Measurements from ENCODE around the gene TEAD2.

Gene TEAD2

DNA sequence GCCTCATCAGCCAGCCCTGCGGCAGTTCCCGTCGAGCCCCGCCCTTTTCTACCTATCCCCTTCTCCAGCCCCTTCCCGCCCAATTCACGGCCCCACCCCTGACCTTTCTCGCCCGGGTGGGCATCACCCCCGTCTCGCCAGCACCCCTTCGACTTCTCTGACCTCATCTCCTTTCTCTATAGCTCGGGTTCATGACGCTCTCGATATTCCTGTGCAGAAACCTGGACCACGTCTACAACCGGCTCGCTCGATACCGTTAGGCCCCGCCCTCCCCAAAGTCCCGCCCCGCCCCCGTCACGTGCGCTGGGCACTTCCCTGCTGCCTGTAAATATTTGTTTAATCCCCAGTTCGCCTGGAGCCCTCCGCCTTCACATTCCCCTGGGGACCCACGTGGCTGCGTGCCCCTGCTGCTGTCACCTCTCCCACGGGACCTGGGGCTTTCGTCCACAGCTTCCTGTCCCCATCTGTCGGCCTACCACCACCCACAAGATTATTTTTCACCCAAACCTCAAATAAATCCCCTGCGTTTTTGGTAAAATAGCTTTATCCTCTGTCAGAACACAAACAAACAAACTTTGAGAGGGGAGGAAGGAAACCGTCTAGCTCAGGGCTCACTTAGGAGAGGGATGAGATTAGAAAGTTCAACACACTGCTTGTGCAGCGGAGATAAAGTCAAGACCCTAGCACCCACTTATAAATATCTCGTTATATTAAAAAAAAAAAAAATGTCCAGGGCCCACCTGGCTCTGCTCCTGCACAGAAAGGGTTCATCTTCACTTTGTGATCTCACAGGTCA, 21.9 kb downstream of the TEAD2 start:
- peak overlapping the region; percentile 88 for H3K4me2 ChIP-seq (ENCODE audit: low read depth, low read length, poor library complexity, severe bottlenecking)
- peak overlapping the region; percentile 17 for H3K4me3 ChIP-seq (ENCODE audit: insufficient read depth, low read length, poor library complexity, severe bottlenecking)
- TF ChIP-seq CTCF (IDR thresholded peaks at IDR 0.05; ENCODE audit: insufficient read depth, low read length, poor library complexity, severe bottlenecking) (no peak), EZH2phosphoT487 (conservative IDR thresholded peaks at IDR 0.05; ENCODE audit: low read length) (no peak)
- H3K27ac ChIP-seq (ENCODE audit: low read depth, low read length) = peak overlapping the region; percentile 89
- no peaks in the 10 kb centered on the region for H4K20me1 ChIP-seq (ENCODE audit: low read depth, low read length)
- H3K36me3 ChIP-seq (ENCODE audit: low read length) = peaks cover 15% of the 10 kb centered on the region
- no peaks in the 10 kb centered on the region for H3K9me3 ChIP-seq (ENCODE audit: insufficient read depth, low read length)
- H3K27me3 ChIP-seq (ENCODE audit: low read length) = no peaks in the 10 kb centered on the region
- H3K9me2 ChIP-seq (replicated peaks; ENCODE audit: insufficient read depth, low read length) = no peaks in the 10 kb centered on the region
- H3K9ac ChIP-seq (ENCODE audit: low read length) = peak overlapping the region; percentile 41; the same call in 1 of the 2 replicates
- H2AFZ ChIP-seq (ENCODE audit: low read depth, low read length, severe bottlenecking) = no peak overlapping the region
- peaks cover 44% of the 10 kb centered on the region for H3F3A ChIP-seq (ENCODE audit: insufficient read depth)
- peaks cover 26% of the 10 kb centered on the region for H3K79me2 ChIP-seq (ENCODE audit: insufficient read depth, low read length)

DNA sequence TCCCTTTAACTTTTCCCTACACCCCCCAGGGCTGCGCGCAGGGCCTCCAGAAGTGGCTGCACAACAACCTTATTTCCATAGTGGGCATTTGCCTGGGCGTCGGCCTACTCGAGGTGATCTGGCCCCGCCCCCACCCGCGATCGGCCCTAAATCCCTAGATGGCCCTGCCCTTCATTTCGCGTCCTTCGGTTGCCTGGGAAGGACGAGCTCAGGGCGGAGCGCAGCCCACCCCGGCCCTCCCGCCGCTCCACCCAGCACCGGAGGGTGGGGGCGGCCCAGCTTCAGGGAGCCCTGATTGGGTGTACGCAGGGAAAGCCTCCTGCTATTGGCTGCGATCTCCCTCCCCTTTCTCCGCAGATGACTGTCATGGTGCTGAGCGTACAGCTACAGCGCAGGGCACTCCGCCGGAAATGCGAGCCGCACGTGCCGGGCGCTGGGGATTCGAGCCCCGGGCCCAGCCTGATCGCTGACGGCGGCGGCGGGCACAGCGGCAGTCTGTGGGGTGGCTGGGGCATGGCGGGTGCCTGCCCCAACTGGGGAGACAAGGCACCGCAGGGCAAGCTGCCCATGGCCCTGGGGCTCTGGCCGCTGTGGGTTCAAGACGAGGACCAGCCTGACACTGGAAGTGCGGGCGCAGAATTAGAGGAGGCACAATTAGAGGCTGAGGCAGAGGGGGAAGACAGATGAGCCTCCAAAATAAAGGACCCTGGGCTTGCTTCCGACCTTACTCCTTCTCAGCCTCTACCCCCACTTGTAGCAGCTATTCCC, 22.7 kb downstream of the TEAD2 start:
- H3K9me2 ChIP-seq (replicated peaks; ENCODE audit: insufficient read depth, low read length) = no peaks in the 10 kb centered on the region
- peaks cover 52% of the 10 kb centered on the region for H3F3A ChIP-seq (ENCODE audit: insufficient read depth)
- no peaks in the 10 kb centered on the region for H3K27me3 ChIP-seq (ENCODE audit: low read length)
- no peak overlapping the region for H2AFZ ChIP-seq (ENCODE audit: low read depth, low read length, severe bottlenecking)
- H3K4me3 ChIP-seq (ENCODE audit: insufficient read depth, low read length, poor library complexity, severe bottlenecking) = peak overlapping the region; percentile 17
- H3K9me3 ChIP-seq (ENCODE audit: insufficient read depth, low read length) = no peaks in the 10 kb centered on the region
- H4K20me1 ChIP-seq (ENCODE audit: low read depth, low read length) = no peaks in the 10 kb centered on the region
- H3K9ac ChIP-seq (ENCODE audit: low read length) = peak overlapping the region; percentile 41; the same call in 1 of the 2 replicates
- TF ChIP-seq CTCF (IDR thresholded peaks at IDR 0.05; ENCODE audit: insufficient read depth, low read length, poor library complexity, severe bottlenecking) (no peak), EZH2phosphoT487 (conservative IDR thresholded peaks at IDR 0.05; ENCODE audit: low read length) (no peak)
- H3K27ac ChIP-seq (ENCODE audit: low read depth, low read length) = peak overlapping the region; percentile 89
- H3K4me2 ChIP-seq (ENCODE audit: low read depth, low read length, poor library complexity, severe bottlenecking) = peak overlapping the region; percentile 88
- peaks cover 30% of the 10 kb centered on the region for H3K79me2 ChIP-seq (ENCODE audit: insufficient read depth, low read length)
- peaks cover 15% of the 10 kb centered on the region for H3K36me3 ChIP-seq (ENCODE audit: low read length)

- Histone ChIP-seq H3K9me2 (replicated peaks; ENCODE audit: insufficient read depth, low read length) (no peaks in the 10 kb centered on the region), H3K4me3 (ENCODE audit: insufficient read depth, low read length, poor library complexity, severe bottlenecking) (peak overlapping the region; percentile 17), H3K36me3 (ENCODE audit: low read length) (peaks cover 15% of the 10 kb centered on the region), H3K4me2 (ENCODE audit: low read depth, low read length, poor library complexity, severe bottlenecking) (peak overlapping the region; percentile 88), H3K27me3 (ENCODE audit: low read length) (no peaks in the 10 kb centered on the region), H2AFZ (ENCODE audit: low read depth, low read length, severe bottlenecking) (no peak overlapping the region), H3K79me2 (ENCODE audit: insufficient read depth, low read length) (peaks cover 30% of the 10 kb centered on the region), H3F3A (ENCODE audit: insufficient read depth) (peaks cover 57% of the 10 kb centered on the region), H4K20me1 (ENCODE audit: low read depth, low read length) (no peaks in the 10 kb centered on the region), H3K9ac (ENCODE audit: low read length) (0 out of 2 replicates have a peak overlapping the region, but pooled peaks have one; percentile 41), H3K9me3 (ENCODE audit: insufficient read depth, low read length) (no peaks in the 10 kb centered on the region), H3K27ac (ENCODE audit: low read depth, low read length) (peak overlapping the region; percentile 89)
- TF ChIP-seq EZH2phosphoT487 (conservative IDR thresholded peaks at IDR 0.05; ENCODE audit: low read length) (no peak), CTCF (IDR thresholded peaks at IDR 0.05; ENCODE audit: insufficient read depth, low read length, poor library complexity, severe bottlenecking) (no peak)
Measured at GRCh38 chr19:49338691-49339300, 23.4 kb downstream of the TEAD2 start.

Data from SU-DHL-6 (cell line).